GM11168 (cell line): ENCODE measurements around the gene CCDC57.

Experiments
- in situ Hi-C: fragments of 300-500 bp; cut with MboI; formaldehyde crosslinking; loops from one replicate; pipeline ENCODE4 v1.12.0; 2022; ENCODE audit warnings: low sequenced_read_pairs; ENCODE audit not compliant: unreplicated experiment

CCDC57 gene

DNA sequence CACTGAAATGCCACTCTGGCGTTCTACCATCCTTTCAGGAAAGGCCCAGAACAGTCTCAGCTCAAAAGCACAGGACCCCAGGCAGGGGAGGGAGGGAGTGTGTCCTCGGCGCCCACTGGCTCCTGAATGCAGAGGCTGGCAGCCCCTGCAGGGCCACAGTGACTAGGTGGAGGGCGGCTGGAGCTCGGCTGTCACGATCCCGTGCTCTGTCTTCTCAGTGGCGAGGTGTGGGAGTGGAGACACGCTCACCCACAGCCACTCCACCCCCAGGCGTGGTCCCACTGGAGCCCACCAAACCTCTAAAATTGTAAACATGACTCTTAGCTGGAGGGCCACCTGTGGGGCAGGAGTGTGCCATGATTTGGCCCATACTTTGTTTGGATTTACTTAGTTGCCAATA is 98.2 kb downstream of the CCDC57 start:
- in situ Hi-C loops: no loop called here

GRCh38 chr17:82113941-82114340 is 98.7 kb downstream of the CCDC57 start:
- in situ Hi-C loops: no loop called here

DNA sequence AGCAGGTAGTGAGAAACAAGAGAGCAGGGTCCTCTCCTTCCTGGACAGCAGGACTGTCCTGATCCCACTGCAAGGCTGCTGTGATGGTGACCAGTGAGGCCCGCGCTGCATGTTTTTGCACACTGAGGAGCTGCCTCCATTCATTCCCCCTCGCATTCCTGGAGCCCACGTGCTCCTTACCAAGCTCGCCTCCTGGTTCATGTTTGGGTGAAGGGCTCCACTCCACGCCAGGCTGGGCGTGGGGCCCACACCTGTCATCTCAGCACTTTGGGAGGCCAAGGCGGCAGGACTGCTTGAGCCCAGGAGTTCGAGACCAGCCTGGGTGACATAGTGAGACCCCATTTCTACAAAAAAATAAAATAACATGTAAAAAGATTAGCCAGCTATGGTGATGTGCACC is 99.2 kb downstream of the CCDC57 start:
- in situ Hi-C loops: no loop called here

DNA sequence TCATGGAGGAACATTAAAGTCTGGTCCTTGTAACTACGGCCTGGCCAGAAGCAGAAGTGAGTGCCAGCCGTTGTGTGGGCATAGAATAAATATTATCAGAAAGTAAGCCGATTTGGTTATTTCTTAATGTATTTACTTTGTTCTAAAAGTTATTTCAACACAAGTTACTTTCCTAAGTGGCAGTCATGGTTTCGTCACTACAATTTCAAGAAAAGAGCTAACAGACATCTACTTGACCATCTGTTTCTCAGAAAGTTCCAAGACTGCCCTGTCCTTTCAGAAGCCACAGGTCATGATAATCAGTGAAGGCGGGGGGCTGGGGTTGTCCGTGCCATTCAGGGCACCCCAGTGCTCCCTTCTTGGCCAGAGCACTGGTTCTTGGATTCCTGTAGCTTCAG is 99.7 kb downstream of the CCDC57 start:
- in situ Hi-C loops: no loop called here

- in situ Hi-C loops: no loop called here
These were observed 100.3 kb downstream of the CCDC57 start for GRCh38 chr17:82112181-82112913.

DNA sequence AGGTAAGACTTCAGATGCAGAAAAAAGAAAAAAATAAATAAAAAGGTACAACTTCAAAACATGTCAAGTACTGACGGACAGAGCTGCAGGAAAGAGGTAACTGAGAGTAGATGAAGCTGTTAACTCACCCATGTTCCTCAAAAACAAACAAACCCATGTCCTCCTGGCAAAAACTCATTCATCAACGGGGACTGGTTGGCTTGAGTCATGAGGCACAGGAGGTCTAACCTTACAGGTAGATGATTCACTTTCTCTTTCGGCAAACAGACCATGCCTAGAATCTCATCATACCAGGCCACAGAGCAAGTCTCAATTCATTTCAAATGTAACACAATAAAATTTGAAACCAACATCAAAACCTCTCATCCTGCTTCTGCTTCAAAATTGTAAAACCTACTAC is 102.3 kb downstream of the CCDC57 start:
- in situ Hi-C loops: no loop called here

DNA sequence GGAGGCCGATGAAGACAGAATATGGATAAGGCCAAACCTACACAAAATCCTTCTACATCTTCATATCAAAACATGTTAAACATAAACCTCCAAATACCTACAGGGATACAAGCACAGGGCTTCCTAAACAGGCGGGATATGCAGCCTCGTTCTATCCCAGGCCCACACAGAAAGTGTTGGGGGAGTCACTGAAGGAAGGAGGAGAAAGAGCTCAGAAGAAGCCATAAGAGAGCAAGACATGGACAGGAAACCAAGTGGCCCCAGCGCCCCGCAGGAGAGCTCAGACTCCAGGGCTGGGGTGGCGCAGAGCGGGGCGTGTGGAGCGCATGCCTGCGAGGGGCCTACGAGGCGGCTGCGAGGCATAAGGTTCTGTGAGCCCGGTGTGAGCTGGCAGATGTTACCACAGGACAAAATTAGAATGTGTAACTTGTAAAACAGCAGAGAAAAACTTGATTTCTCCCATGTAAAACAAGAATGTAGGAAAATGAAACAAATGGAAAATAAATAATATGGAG is 103.6 kb downstream of the CCDC57 start:
- in situ Hi-C loops: no loop called here

- in situ Hi-C loops: no loop called here
These were observed 104.1 kb downstream of the CCDC57 start for GRCh38 chr17:82108496-82108945.

DNA sequence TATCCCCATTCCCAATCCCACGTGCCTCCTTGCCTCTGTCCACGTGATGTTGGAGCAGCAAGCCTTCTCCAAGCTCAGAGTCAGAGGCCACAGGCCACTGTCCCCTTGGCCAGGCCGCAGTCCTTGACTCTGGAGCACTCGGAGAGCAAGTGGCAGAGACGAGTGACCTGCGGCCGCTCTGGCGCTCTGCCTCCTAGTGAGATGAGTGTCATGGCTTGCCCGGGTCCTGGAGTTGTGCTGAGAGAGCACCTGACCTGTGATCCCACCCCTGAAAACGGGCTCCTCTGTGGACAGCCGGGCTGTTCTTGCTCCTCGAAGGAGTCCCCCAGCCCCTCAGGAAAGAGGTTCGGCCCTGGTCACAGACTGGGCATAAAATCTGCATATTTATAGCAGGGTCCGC is 104.6 kb downstream of the CCDC57 start:
- in situ Hi-C loops: no loop called here

- in situ Hi-C loops: no loop called here
These were observed 105.2 kb downstream of the CCDC57 start for GRCh38 chr17:82107341-82107860.

DNA sequence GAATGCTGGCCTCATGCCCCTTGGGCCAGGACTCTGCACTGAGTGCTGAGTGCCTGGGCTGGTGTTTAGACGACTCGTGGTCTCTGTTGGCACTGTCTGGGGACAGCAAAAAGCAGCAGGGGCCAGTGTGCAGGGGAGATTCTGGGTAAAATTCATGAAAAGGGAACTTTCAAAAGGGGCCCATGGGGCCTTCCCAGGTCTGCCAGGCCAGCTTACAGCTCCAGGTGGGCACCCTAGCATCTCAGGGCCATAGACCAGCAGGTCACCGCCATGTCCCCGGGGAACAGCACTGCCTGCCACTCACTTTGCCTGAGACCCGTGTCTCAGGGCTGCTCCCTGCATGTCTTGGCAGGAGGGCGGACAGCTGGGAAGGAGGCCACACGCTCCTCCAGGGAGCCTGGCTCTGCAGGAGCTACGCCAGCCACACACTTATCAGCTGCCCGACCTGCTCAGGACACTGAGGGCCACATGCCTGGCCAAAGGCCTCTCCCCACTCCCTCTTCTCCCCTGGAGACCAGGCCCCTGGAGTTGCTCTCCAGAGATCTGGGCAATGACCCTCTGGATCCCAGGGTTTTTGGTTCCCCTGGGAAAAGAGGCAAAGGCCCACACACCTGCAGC is 105.8 kb downstream of the CCDC57 start:
- in situ Hi-C loops: no loop called here

- in situ Hi-C loops: no loop called here
These were observed 106.6 kb downstream of the CCDC57 start for GRCh38 chr17:82105882-82106687.

GRCh38 chr17:82105417-82105881 is 107.2 kb downstream of the CCDC57 start:
- in situ Hi-C loops: no loop called here

DNA sequence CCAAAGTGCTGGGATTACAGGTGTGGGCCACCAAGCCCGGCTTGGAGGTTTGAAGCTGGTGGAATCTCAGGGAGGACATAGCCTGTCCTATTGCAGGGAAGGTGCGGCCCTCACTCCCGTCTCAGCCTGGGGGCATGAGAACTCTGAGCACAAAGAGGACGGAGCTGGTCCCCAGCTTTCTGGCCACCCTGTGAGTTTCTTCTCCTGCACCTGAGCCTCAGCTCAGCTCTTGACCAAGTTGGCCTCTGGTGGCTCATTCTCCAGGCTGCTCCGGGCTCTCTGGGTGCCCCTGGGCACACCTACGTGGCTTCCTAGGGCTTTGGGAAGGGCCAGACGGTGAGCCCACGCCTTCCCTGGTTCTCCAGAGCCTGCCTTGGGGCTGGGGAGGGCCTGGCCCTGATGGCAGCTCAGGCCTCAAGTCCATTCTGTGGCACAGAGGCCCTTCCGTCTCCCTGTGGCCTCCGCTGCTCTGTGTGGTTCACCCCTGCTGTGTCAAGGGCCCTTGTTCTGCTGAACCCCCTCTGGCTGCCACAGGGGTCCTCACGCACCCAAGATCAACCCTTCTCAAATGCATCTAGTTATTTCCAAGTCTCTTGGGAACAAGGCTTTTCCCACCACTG is 107.7 kb downstream of the CCDC57 start:
- in situ Hi-C loops: no loop called here

DNA sequence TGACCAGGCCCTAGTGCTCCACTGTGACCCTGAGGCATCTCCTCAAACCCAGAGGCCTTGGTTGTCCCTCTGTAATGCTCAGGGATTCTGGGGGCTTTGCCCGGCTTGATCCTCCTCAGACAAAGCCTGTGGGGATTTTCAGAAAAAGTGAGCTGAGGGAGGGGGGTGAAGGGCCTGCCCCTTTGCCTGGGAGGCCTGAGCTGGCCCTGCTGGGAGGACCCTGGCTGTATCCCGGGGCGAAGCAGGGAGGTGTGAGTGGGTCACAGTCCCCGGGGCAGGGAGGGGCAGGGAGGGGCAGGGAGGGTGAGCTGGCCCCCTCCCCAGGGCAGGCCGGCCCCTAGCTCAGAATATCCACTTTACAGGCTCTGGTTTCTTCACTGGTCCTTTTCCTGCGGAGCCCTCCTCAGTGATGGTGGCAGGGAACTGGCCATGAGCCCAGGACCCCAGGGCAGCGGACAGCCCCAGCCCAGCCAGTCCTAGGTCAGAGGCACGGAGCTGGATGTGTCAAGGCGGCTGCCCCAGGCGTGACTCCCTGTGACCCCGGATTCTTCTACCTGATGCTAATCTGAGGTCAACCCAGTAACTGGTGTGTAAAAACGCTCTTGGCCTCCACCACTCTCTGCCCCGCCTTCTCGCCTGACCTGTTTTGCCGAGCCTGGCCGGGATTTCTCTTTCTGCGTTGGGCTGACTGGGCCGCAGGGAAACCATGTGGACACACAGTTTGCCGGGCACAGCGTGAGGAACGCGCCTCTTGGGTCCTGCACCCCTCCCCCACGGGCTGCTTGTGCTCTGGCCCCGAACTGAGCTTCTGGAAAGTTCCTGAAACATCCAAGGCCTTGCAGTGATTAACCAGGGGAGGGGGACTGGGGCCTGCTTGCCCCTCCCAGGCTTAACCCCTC is 108.8 kb downstream of the CCDC57 start:
- in situ Hi-C loops: no loop called here

DNA sequence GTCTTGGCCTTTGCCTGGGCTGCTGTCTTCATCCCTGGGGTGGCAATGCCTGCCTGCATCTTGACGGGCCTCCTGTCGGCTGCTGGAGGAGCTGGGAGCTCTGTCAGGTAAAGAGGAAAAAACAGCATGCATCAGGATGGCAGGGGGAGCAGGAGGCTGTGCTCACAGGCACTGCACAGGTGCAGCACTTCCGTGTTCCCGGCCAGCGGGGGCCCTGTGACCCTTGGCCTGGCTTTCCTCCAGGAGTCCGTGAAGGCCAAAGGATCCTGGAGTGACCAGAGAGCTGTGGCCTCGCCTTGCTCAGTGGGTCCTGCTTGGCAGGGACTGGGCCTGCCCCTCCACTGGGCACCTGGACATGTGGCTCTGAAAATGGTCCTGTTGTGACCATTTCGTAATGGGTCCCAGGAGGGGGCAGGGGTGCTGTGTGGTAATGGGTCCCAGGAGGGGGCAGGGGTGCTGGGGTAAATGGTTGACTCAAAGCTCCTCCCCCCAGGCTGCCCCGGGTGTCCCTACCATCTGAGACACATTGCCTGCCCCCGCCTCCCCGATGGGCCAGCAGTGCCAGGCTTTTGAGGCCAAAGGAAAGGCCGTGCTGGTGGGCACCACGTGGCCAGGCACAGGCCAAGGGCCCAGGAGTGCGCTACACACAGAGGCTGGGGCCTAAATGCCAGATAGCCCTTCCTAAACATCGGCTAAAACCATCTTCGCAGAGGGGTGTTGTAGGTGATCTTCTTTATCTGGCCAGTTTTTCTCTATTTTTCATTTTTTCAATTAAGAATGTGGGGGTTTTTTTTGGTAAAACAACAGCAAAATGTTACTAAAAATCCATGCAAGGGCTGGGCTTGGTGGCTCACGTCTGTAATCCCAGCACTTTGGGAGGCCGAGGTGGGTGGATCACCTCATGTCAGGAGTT is 110.6 kb downstream of the CCDC57 start:
- in situ Hi-C loops: no loop called here

DNA sequence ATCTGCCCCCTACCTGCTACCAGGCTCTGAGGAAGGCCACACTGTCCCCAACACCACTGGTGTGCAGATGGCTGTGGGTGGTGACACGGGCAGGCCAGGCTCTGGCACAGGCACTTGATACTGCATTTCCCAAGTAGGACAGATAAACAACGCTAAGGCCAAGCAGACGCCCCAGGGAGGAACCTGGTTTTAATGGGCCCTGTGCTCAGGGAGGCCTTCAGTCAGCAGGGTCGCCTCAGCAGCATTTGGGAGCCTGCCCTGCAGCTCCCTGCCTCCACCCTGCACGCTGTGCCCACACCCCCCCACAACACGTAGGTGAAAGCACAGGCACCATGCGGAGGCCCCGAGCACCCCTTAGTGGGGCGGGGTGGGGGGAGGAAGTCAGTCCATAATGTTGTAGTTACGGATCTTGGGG is 111.3 kb downstream of the CCDC57 start:
- in situ Hi-C loops: no loop called here
